Measurements from ENCODE around the gene SEMA6A.

Gene SEMA6A

DNA sequence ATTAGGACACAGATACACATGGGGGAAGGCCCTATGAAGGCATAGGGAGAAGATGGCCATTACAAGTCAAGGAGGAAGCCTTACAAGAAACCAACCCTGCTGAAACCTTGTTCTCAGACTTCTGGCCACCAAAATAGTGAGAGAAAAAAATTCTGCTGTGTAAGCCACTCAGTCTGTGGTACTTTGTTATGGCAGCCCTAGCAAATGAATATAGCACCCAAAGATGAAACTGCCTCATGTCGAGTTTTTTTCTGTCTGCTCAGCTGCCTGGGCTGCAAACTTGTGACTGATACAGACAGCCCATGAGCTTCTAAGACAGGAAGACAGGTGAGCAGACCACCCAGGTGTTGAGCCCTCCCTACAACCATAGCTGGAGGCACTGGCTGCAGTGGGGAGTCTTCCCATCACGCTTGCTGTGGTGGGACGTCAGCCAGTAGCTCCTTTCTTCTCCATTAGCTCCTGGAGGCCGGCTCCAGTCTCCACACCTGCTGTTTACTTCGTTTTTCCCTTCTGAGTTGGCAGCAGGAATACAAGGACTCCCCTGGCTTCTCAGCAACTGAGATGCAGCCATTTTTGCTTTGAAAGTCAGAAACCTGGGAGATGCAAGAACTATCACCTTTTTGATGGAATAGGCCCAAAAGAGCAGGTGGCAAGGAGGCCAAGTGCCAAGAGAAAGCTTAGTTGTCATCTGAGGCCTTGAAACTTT is 164.9 kb downstream of the SEMA6A start:
- H3K9ac ChIP-seq = peak overlapping the region; percentile 29; the same call in 1 of the 2 replicates
- TF ChIP-seq, protein P1, sequence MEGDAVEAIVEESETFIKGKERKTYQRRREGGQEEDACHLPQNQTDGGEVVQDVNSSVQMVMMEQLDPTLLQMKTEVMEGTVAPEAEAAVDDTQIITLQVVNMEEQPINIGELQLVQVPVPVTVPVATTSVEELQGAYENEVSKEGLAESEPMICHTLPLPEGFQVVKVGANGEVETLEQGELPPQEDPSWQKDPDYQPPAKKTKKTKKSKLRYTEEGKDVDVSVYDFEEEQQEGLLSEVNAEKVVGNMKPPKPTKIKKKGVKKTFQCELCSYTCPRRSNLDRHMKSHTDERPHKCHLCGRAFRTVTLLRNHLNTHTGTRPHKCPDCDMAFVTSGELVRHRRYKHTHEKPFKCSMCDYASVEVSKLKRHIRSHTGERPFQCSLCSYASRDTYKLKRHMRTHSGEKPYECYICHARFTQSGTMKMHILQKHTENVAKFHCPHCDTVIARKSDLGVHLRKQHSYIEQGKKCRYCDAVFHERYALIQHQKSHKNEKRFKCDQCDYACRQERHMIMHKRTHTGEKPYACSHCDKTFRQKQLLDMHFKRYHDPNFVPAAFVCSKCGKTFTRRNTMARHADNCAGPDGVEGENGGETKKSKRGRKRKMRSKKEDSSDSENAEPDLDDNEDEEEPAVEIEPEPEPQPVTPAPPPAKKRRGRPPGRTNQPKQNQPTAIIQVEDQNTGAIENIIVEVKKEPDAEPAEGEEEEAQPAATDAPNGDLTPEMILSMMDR (conservative IDR thresholded peaks at IDR 0.05; ENCODE audit: low read depth, low read length) = no peak
- H3K79me2 ChIP-seq (ENCODE audit: insufficient read depth, low read depth) = no peaks in the 10 kb centered on the region

DNA sequence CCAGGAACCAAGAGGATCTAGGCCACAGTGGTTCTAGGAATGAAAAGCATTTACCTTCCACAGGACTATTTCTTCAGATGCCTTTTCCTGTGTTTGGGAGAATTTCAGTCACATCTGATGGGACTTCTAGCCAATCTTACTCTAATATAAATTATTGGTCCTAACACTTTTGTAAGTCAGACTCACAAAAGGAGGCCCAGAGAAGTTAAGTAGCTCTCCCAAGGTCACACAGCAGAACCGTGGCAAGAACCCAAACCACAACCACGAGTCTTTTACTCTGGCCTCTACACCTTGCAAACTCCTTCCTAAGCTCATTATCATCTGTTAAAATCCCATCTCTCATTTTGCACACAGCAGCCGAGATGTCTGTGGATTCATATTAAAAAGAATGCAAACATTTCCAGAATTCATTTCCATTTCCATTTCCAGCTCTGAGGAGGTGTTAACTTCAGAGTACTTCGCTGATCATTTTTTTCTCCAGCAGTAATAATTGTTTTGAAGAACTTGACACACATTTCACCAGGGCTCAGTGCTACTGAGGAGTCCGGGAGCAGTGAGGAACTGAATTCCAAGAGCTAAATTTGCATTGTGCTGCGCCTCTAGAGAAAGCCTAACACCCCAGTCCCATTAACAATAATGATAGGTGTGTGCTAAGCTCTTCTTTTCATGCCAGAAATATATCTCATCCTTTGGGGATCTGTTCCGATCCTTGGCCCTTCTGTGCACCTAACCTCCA is 168.1 kb downstream of the SEMA6A start:
- H3K4me3 ChIP-seq (IDR thresholded peaks at IDR 0.05; ENCODE audit: insufficient read depth, low read depth, low read length) = no peak overlapping the region
- TF ChIP-seq, protein P1 (conservative IDR thresholded peaks at IDR 0.05; ENCODE audit: low read depth, low read length) = no peak

More for the DNA sequence above, 164.9 kb downstream of the SEMA6A start:
- Histone ChIP-seq H3K4me2 (peak overlapping the region; percentile 95), H3K4me1 (ENCODE audit: low read depth, poor library complexity, severe bottlenecking) (peaks cover 58% of the 10 kb centered on the region), H2AFZ (ENCODE audit: low read depth) (peak overlapping the region; percentile 55; the same call in 1 of the 2 replicates), H4K20me1 (ENCODE audit: insufficient read depth) (no peaks in the 10 kb centered on the region), H3K36me3 (ENCODE audit: insufficient read depth) (no peaks in the 10 kb centered on the region), H3K27me3 (ENCODE audit: insufficient read depth, low read depth) (no peaks in the 10 kb centered on the region), H3K4me3 (IDR thresholded peaks at IDR 0.05; ENCODE audit: insufficient read depth, low read depth, low read length) (no peak overlapping the region), H3K27ac (peak overlapping the region; percentile 84)

DNA sequence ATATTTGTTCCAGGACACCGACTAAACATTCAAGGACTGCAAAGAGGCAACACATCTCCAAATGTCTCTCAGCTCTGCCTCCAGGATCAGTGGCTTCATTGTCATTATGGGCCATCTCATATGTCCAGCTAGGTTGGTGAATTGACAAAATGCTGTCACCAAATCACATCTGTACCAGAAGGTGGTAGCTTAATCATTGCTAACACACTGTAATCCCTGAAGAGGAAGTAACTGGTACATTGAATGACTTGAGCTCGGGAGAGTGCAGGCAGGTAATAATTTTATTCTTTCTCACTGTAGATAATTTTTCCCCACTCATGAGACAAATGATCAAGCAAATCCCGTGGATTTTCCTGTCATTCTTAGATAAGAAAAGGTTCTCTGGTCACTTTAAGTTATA is 169.8 kb downstream of the SEMA6A start:
- no peak overlapping the region for H2AFZ ChIP-seq (ENCODE audit: low read depth)

More for the DNA sequence above, 168.1 kb downstream of the SEMA6A start:
- Histone ChIP-seq H3K79me2 (ENCODE audit: insufficient read depth, low read depth) (no peaks in the 10 kb centered on the region), H3K36me3 (ENCODE audit: insufficient read depth) (no peaks in the 10 kb centered on the region), H3K27ac (no peak overlapping the region), H3K9ac (no peak overlapping the region), H3K27me3 (ENCODE audit: insufficient read depth, low read depth) (no peaks in the 10 kb centered on the region), H3K4me2 (no peak overlapping the region), H2AFZ (ENCODE audit: low read depth) (no peak overlapping the region), H4K20me1 (ENCODE audit: insufficient read depth) (no peaks in the 10 kb centered on the region), H3K4me1 (ENCODE audit: low read depth, poor library complexity, severe bottlenecking) (peaks cover 49% of the 10 kb centered on the region)

DNA sequence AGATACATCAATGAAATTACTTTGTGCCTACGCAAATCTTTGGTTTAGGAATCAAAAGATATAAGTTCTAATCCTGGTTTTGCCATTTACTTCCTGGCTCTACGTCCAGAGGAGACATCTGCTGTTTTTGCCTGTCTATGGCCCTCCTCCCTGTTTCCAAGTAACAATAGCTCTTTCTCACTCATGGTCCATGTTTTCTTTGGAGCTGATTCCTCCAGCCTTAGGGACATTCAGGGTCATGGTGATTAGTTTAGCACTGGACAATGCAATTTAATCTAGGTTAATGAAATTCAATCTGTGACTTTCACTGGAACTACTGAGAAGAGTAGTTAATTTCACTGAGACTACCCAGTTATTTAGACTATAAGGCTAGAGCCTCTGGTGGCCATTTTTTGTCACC is 170.6 kb downstream of the SEMA6A start:
- Histone ChIP-seq H3K79me2 (ENCODE audit: insufficient read depth, low read depth) (no peaks in the 10 kb centered on the region), H3K9ac (no peak overlapping the region), H3K27ac (no peak overlapping the region), H4K20me1 (ENCODE audit: insufficient read depth) (no peaks in the 10 kb centered on the region), H3K4me3 (IDR thresholded peaks at IDR 0.05; ENCODE audit: insufficient read depth, low read depth, low read length) (no peak overlapping the region), H3K4me2 (no peak overlapping the region), H2AFZ (ENCODE audit: low read depth) (no peak overlapping the region), H3K27me3 (ENCODE audit: insufficient read depth, low read depth) (no peaks in the 10 kb centered on the region), H3K36me3 (ENCODE audit: insufficient read depth) (no peaks in the 10 kb centered on the region), H3K4me1 (ENCODE audit: low read depth, poor library complexity, severe bottlenecking) (peaks cover 25% of the 10 kb centered on the region)
- TF ChIP-seq, protein P1 (conservative IDR thresholded peaks at IDR 0.05; ENCODE audit: low read depth, low read length) = no peak

More for the DNA sequence above, 169.8 kb downstream of the SEMA6A start:
- no peaks in the 10 kb centered on the region for H4K20me1 ChIP-seq (ENCODE audit: insufficient read depth)
- H3K4me2 ChIP-seq = no peak overlapping the region
- no peak overlapping the region for H3K4me3 ChIP-seq (IDR thresholded peaks at IDR 0.05; ENCODE audit: insufficient read depth, low read depth, low read length)
- H3K27ac ChIP-seq = no peak overlapping the region
- TF ChIP-seq, protein P1 (conservative IDR thresholded peaks at IDR 0.05; ENCODE audit: low read depth, low read length) = no peak
- H3K36me3 ChIP-seq (ENCODE audit: insufficient read depth) = no peaks in the 10 kb centered on the region
- no peaks in the 10 kb centered on the region for H3K27me3 ChIP-seq (ENCODE audit: insufficient read depth, low read depth)
- H3K79me2 ChIP-seq (ENCODE audit: insufficient read depth, low read depth) = no peaks in the 10 kb centered on the region
- H3K4me1 ChIP-seq (ENCODE audit: low read depth, poor library complexity, severe bottlenecking) = peaks cover 32% of the 10 kb centered on the region
- H3K9ac ChIP-seq = no peak overlapping the region

Data from KMS-11 (cell line).